ENCODE measurements around the gene HOXD4.

HOXD4 gene

GRCh38 chr2:176138526-176138922 is 12.8 kb upstream of the HOXD4 start:
- DNase-seq: peak in 1 of 2 donors; percentile 19

GRCh38 chr2:176138923-176139660 is 12.3 kb upstream of the HOXD4 start:
- no peaks in the 10 kb centered on the region for H3K36me3 ChIP-seq
- peaks cover 0 to 39% (median 22%) of the 10 kb centered on the region in 4 donors for H3K4me1 ChIP-seq
- peak overlapping the region; percentile 57 to 60 for H3K27ac ChIP-seq
- no peaks in the 10 kb centered on the region for H3K9me3 ChIP-seq
- intact Hi-C loops (cut with DNase I; ENCODE audit: low total_unique reads): no loop called here
- TF ChIP-seq CTCF (IDR thresholded peaks at IDR 0.05): no peak
- DNase-seq: peak in 1 of 2 donors; percentile 32
- H3K27me3 ChIP-seq: peaks cover 0 to 16% of the 10 kb centered on the region in 2 donors
- H3K4me3 ChIP-seq: peak overlapping the region; percentile 48 to 57

More at GRCh38 chr2:176138526-176138922, 12.8 kb upstream of the HOXD4 start:
- Histone ChIP-seq H3K36me3 (no peaks in the 10 kb centered on the region), H3K27me3 (peaks cover 0 to 16% of the 10 kb centered on the region in 2 donors), H3K27ac (peak overlapping the region in 1 of 2 donors; percentile 57), H3K9me3 (no peaks in the 10 kb centered on the region), H3K4me1 (peaks cover 0 to 40% (median 23%) of the 10 kb centered on the region in 4 donors), H3K4me3 (peak overlapping the region in 1 of 2 donors; percentile 57)
- intact Hi-C loops (cut with DNase I; ENCODE audit: low total_unique reads): no loop called here
- no peak for TF ChIP-seq CTCF (IDR thresholded peaks at IDR 0.05)

GRCh38 chr2:176139661-176140512 is 11.5 kb upstream of the HOXD4 start:
- Histone ChIP-seq H3K27ac (peak overlapping the region; percentile 57 to 60), H3K9me3 (no peaks in the 10 kb centered on the region), H3K36me3 (no peaks in the 10 kb centered on the region), H3K27me3 (peaks cover 0 to 16% of the 10 kb centered on the region in 2 donors), H3K4me1 (peaks cover 0 to 39% (median 22%) of the 10 kb centered on the region in 4 donors), H3K4me3 (peak overlapping the region; percentile 48 to 57)
- DNase-seq: no peak
- intact Hi-C loops (cut with DNase I; ENCODE audit: low total_unique reads): loop anchor here (2.0 to 5.0 kb wide), 3 partner anchors 315 to 497 kb away; no protein-coding TSS in a partner anchor
- no peak for TF ChIP-seq CTCF (IDR thresholded peaks at IDR 0.05)

GRCh38 chr2:176140513-176141317 is 10.6 kb upstream of the HOXD4 start:
- Histone ChIP-seq H3K4me1 (peaks cover 0 to 34% (median 19%) of the 10 kb centered on the region in 4 donors), H3K9me3 (no peaks in the 10 kb centered on the region), H3K27ac (peak overlapping the region; percentile 57 to 60), H3K27me3 (peaks cover 0 to 19% of the 10 kb centered on the region in 2 donors), H3K36me3 (no peaks in the 10 kb centered on the region), H3K4me3 (peak overlapping the region; percentile 48 to 57)
- peak; percentile 51 to 85 for DNase-seq
- intact Hi-C loops (cut with DNase I; ENCODE audit: low total_unique reads): loop anchor here (2.0 to 5.0 kb wide), 3 partner anchors 314 to 497 kb away; no protein-coding TSS in a partner anchor
- TF ChIP-seq CTCF (IDR thresholded peaks at IDR 0.05): peak; percentile 94 to 95

GRCh38 chr2:176142281-176142680 is 9.1 kb upstream of the HOXD4 start:
- intact Hi-C loops (cut with DNase I; ENCODE audit: low total_unique reads): loop anchor here (5.0 kb wide), 1 partner anchor 495 kb away; no protein-coding TSS in a partner anchor
- H3K36me3 ChIP-seq: no peaks in the 10 kb centered on the region
- H3K27me3 ChIP-seq: peaks cover 0 to 12% of the 10 kb centered on the region in 2 donors
- TF ChIP-seq CTCF (IDR thresholded peaks at IDR 0.05): no peak
- no peak for DNase-seq
- no peaks in the 10 kb centered on the region for H3K9me3 ChIP-seq
- peaks cover 0 to 21% (median 10%) of the 10 kb centered on the region in 4 donors for H3K4me1 ChIP-seq
- H3K27ac ChIP-seq: no peak overlapping the region
- H3K4me3 ChIP-seq: no peak overlapping the region
